GM21786 (cell line): ENCODE data around the gene REV1.

Experiments
- ATAC-seq: cut with Tn5 transposase; IDR thresholded peaks from one replicate; pipeline ENCODE4 v1.9.1; 2021; ENCODE audit not compliant: unreplicated experiment

Gene REV1

DNA sequence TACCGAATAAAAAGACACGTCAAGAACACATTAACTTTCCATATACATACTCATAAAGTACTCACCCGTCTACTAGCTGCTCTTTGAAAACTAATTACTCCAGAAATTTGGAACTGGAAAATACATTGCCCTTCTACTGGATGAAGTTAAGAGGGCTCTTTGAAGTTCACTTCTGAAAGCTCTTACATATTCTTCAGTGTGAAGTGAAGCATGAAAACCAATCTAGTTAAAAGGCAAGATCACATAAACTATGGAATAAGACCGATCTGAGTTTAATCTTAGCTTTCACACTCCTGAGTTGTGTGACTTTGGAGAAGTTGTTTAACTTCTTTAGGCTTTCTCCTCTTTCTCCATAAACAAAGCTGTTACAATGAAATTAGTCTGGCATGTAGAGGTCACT lies 38.5 kb downstream of the REV1 start:
- ATAC-seq = no peak

DNA sequence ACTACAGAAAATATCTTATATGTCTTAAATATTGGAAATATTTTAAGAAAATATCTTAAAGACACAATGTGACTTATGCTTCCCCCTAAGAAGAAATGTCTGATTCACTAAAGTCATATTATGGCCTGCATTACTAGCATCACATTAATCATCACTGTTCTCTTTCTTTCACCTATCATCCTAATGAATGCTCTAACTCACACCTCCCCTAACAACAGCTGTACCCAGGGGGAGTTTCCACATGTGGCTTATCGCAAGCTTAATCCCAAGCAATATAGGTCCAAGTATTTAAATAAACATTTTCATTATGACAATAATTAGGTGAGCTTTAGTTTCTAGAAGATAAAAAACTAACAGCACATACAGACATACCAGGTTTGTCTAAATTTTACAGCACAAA lies 39.6 kb downstream of the REV1 start:
- ATAC-seq = no peak

DNA sequence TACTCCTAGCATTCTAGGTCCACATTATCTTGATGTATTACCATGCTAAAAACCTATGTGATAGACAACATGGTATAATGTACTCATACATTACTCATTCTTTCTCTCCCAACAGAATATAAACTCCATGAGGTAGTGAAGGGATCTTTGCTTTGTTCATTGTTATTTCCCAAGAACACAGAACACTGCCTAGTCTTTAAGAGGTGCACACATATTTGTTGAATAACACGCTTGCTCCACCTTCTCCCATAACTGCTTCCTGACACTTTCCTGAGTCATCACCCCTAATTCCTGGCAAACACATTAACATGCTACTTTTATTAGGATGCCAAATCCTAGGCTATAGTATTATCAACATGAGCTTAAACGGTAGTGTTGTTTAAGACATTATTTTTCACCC lies 41.3 kb downstream of the REV1 start:
- no peak for ATAC-seq

DNA sequence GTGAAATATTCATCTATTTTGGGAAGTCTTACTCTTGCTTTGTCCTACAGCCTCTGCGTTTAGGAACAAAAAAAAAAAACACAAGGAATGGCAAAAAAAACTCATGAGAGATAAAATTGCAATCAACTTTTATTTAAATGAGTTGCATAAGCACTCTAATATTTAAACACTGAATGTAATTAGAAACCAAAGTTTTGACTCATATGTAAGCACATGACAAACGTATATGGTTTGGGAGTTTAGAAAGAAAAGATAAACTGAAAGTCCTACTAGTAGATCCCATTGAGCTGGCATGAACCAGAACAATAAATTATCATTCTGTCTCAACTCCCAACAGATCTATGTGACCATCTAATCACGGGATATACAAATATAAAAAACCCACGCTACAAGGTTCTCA lies 44.8 kb downstream of the REV1 start:
- ATAC-seq = no peak

DNA sequence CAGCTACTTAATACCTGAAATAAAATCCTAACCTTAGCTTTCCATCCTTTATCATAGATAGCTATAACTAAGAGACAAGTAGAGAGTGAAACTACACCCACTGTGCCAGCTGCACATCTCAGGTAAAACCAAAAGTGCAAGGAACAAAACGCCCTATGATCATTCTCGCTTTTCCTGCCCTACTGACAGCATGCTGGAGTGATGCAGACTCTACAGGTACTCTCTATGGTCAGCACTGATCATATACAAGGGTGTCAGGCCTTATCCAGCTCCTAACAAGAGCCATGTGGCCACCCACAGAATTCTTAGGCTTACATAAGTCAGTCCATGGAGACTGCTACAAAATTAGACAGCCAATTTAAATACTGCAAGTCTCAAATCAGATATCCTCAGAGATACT lies 45.6 kb downstream of the REV1 start:
- no peak for ATAC-seq

DNA sequence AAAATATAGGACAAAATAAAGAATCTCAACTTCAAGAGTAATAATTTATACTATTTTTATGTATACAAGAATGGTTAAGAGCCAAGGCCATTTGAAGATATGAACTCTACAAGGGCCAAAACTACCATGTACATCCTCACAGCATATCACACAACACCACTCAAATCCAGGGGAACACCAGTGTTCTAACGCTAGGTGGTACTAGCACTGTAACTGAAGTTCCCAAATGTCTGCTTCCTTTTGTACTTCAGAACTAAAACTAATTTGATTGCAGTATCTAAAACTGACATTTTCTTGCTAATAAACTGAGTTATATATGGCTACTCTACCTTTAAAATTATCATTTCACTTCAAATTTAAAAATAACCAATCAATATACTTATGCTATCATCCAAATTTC lies 47.0 kb downstream of the REV1 start:
- no peak for ATAC-seq

DNA sequence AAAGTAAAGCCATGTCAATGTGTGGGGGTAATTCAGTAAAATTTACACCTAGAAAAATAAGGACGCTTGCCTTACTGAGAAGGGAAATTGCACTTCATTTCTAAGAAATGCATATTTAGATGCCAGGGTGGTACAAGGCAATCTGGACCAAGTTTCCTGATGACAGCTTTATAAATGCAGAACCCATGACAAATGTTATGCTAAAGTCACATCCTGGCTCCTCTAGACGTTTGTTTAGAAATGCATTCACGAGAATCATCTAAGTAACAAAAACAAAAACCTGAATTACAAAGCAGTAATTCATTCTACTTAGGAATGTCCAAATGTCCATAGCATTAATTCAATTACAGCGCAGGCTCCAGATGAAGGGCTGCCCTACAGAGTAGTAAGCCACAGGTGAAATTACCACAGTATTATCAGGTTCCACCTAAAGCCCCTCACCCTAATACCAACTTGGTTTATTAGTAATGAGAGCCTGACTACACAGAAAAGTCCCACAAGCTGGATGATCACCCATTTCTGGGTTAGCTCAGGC lies 49.8 kb downstream of the REV1 start:
- ATAC-seq = no peak

DNA sequence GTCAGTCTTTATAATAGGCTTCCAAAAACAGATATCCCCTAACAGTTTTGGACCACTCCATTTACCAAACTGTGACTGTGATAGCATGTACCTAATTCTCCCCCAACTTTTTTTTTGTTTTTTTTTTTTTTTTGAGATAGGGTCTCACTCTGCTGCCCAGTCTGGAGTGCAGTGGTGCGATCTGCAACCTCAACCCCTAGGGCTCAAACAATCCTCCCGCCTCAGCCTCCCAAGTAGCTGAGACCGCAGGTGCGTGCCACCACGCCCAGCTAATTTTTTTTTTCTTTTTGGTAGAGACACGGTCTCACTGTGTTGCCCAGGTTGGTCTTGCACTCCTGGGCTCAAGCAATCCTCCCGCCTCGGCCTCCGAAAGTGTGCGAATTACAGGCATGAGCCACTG lies 52.9 kb downstream of the REV1 start:
- ATAC-seq = no peak

DNA sequence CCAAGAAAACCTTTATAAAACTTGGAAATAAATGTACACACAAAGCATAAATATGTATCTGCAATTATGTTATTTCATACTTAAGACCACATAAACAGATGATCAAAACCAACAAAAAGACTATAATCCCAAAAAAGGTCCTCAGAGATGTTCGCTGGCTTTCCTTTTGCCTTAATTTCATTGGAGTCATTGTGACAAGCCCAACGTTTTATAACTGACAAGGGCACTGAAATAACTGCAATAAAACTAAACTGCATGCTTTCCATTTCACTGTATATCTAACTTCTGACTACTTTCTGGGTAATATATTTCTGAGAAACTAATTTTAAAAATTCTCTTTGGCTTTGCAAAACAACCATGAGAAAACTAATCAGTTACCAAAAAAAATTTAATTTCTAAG lies 56.5 kb downstream of the REV1 start:
- no peak for ATAC-seq

DNA sequence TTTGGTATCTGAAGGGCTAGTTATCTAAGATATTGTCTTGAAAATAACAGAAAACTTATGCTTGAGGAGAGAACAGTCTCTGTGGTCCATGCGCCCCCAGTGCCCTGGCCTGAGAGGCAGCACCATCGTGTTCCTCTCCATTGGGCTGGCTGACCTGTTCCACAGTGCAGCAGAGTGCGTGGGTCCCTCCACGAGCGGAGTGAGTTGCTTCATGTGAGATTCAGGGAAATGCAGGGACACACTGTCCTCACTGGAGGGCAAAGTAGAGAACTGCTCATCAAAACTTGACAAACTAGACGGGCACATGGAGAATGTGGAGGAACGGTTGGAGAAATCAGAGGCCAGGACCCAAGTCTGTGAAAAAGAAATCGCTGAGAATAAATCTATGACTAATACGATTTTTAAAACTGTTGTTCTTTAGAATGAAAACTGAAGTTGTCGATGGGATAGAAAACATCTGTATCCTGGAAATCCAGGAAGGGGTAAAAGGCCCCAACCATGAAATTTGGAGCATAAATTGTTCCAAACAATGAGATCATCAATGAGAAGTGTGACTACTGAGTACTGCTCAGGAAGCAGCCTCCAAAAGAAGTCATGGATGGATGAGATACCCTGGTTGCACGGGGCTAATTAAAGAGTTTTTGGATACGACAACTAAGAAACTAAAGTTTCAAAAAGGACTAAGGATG lies 58.1 kb downstream of the REV1 start:
- no peak for ATAC-seq

DNA sequence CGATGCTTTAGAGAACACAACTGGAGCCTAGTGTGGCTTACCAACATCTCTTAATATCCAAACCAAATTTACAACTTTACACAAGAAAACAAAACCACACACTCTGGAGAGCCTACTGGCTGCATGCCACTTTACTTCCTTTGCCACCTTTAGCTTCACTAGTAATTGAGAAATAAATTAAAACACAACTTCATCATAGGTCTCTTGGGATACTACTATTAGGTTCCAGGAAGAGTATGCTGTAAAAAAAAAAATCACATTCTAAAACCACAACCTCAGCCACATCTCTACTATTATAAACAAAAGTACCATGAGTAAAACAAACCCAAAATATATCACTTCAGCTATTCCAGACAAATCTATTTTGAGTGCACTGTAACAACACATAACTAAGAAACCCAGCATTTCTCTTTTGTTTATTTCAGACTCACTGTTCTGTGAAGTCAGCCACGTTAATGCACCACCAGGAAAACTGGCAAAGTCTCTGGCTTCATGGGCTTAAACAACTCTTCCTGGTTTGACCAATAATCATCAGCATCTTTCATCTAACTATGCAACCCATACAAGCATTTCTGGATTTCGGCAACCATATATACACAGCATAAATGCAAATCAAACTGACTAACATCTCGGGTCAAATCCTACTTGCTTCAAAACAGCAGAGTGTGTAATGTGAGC lies 59.1 kb downstream of the REV1 start:
- ATAC-seq = no peak

DNA sequence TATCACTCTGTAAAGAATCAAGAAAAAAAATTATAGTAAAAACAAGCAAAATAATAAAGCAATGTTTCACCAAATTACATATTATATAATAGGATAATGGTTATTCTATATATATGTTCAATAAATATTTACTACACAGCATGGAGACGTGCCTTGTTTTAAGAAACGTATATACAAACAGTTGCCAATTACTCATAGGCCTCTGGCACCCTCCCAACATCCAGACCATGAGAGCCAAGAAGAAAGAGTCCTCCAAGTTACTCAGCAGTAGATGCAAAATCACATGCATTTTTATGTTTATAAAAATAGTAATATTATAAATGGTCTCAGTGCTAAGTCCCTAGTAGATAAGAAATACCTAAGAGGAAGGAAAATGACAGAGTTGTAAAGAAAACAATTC lies 64.8 kb downstream of the REV1 start:
- no peak for ATAC-seq

DNA sequence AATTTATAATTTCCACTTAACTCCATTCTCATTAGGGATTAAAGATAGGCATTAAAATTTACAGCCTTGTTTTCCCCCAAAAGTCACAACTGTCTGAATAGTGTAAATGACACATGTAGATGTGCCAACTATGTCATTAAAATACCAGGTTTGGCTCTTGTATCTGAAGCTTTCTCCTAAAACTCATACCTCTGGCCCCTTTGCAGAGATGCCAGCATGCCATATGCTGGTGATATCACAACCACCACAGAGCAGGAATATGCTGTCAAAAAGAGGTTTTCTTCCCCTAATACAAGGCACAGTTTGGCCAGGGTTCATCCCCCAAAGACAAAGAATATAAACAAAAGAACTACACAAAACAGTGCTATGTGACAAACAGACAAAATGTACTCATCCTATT lies 65.4 kb downstream of the REV1 start:
- no peak for ATAC-seq

DNA sequence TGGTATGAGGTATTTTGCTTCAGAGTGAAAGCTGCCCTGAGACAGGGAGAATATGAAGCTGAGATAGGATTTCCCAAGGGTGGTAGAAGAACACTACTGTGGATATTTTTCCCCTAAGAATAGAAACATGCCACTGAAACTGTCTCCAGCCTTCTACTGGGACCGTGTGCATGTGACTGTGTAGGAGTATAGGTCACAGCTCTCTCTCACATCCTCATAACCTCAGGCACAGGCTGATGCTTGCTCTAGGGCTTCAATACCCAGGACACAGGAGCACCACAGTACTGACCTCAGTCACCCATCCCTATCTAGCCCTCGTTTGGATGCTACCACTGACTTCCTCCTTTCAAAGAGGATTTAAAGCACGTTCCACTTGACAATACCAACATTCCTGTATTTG lies 67.2 kb downstream of the REV1 start:
- ATAC-seq = no peak

DNA sequence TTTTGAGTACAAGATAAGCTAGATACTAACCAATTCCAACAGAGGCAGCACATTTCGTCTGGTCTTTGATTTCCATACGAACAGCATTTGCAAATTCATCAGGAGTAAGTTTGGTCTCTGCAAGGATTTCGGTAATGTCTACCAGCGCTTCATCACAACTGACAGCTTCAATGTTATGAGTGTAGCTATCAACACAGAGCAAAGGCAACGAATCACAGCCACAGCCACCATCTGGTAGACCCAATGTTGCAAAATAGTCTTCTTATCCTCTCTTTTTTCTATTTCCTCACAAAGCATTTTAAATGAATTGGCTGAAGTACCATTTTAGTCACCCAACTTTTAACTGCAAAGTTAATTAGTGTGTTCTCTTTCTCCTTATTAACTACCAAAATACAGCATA lies 68.3 kb downstream of the REV1 start:
- no peak for ATAC-seq

DNA sequence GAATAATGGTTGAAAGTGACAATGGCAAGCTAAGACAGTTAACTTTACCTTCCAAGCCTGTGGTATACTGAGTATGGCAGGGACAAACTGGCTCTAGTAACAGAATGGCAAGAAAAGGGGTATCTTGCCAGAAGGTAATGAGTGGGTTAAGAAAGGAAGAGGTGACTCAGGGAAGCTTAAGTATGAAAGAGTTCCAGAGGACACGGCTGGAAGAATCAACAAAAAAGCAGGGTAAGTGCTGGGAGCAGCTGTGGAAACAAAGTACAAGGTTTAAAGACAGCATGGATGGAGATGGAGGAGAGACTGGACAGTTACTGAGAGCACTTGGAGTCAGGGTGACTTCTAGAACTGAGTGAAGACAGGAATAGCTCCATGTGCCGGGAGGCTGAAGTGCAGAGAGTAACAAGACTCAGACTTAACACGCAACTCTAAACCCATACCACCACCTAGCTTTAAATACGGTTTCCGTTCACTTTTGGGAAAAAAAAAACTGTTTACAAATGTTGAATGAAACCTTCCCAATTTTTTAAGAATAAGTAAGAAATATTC lies 69.0 kb downstream of the REV1 start:
- ATAC-seq = no peak

DNA sequence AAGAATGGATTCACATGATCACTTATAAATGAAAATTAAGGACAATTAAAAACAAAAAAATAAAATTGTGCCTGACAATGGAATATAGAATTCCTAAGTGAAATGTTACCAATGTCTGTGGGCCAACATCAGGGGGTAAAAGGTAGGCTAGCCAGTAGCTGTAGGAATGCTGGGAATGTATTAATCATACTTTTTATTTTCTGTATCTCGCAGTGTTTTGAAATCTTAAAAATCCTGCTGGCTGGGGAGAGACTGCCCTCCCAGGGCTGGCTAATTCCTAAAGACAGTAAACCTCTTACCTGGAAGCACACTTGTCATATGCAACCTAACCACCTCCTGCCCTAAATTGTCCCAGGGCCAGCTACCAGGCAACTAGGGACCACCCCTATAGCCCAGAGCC lies 69.8 kb downstream of the REV1 start:
- no peak for ATAC-seq

DNA sequence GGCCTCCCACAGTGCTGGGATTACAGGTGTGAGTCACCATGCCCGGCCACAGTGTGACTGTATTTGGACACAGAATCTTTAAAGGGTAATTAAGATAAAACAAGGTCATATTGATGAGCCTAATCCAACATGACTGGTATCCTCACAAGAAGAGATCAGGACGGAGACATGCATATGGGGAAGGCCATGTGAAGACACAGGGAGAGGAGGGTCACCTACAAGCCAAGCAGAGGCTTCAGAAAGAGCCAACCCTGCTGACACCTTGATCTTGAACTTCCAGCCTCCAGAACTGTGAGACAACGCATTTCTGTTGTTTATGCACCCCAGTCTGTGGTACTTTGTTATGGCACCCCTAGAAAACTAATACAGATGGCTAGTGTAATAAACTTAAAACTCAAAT lies 72.4 kb downstream of the REV1 start:
- ATAC-seq = no peak

DNA sequence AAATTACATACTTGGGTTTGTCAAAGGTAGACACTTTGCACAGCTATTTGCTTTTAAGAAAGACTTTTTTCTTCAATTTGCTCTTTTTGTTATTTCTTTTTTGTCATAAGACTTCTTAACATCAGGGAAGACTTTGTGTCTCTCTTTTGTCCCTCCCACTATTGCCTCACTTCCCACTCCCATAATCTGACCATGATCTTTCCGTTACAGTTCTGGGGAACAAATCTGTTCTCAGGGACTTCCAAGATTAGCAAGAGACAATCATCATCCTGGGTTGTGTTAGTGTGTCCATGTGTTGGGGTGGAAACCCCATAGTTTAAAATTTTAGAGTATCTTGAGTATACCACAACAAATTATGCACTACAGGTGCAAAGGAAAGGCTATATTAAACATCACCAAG lies 75.3 kb downstream of the REV1 start:
- no peak for ATAC-seq

DNA sequence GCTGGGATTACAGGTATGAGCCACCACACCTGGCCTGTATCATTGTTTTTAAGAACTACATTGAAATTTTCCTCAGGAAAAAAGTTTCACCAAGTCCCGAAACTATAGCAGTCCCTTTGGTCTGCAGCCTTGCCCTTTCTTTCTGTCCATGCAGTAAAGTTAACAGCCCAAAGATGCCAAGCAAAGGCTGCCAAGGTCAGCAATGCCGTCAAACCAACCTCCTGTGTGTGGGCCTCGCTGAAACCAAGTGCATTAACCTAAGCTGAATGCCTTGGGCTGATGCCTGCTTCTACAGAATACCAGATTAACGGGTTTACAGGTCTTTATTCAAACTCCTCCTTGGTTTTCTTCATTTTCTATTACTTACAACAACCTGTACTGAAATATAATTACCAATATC lies 79.5 kb downstream of the REV1 start:
- no peak for ATAC-seq

DNA sequence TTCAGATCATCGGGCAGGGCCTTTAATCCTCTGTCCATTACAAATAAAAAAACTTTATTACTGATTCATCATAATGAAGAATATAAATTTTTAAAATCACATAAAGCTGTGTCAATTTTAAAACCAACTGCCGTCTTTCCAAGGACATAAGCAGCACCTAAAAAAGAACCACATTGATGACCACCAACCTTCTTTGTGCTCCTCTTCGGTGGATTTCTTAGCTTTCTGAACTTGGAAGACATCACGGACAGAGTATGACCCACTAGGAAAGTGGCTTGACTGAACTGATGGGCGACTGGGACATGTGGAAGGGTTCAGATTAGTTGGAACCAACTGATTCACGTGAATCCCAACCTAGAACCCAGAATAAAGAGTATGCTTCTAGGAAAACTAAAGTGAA lies 83.7 kb downstream of the REV1 start:
- no peak for ATAC-seq

DNA sequence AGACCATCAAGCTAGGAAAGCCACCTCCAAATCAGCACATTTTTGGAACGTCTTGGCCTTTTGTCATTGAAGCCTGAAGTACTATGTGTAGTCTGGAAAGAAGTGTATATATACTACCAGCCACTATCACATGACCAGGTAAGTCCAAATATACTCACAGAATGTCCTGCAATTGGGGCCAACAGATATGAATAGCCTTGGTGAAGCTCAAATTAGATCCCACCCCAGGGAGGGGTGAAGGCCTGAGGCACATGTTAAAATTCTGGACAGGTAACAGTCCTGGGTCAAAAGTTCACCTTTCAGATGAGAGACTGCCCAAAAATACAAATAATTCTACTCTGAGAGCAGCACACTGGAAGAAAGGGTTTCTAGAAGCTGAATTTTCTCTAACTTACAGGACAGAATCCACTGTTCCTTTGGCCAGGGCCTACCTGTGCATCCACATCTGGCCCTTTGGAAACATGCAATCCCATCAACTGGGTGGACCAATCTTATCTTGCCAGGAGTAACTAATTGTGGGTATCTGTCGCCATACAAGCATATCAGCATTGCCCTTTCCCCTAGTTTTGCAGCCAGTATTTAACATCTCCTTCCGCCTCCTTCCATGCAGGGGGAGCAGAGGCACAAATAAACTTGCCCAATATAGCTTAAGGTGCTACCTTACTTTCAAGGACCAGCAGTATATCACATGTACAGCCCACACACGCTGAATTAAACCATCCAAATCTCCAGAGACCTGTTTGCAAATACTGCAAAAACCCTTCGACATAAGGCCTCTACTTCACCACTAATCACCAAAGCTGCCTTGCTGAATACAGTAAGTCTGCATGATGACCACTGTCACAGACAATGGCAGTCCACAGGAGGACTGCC lies 84.8 kb downstream of the REV1 start:
- no peak for ATAC-seq
